GM18499 (cell line): Measurements from ENCODE around the gene KLHDC9.

Experiments
- ATAC-seq: cut with Tn5 transposase; IDR thresholded peaks from one replicate; pipeline ENCODE4 v1.9.1; 2021; ENCODE audit warnings: moderate number of reproducible peaks; ENCODE audit not compliant: insufficient read depth, unreplicated experiment

KLHDC9 gene

DNA sequence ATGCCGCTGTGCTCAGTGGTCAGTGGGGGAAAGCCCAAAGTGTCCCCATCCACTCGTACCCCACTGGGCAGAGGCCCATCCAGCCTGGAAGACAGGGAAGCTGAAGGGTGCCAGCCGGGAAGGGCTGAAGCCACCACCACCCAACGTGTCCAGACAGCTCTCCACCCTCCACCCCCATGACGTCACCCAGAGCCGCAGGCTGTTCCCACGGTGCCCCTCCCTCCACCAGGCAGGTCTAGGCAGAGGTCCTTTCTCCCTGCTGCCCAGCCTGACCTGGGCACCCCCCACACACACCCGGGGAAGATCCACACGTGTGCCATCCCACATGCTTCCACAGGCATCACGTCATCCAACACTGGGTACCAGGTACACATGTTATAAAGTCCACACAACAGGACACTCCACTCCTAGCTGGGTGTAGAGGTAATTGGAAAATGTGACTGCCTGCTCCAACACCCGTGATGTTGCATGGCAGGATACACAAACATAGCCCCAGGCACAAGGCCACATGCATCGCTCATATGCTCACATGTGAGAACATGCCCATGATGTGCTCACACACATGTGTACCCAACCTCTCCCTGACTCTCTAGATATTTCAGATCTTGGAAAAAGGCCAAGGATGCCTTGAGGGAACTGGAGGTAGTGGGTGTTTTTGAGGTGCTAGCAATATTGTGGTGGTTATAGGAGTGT is 23.3 kb upstream of the KLHDC9 start:
- no peak for ATAC-seq

DNA sequence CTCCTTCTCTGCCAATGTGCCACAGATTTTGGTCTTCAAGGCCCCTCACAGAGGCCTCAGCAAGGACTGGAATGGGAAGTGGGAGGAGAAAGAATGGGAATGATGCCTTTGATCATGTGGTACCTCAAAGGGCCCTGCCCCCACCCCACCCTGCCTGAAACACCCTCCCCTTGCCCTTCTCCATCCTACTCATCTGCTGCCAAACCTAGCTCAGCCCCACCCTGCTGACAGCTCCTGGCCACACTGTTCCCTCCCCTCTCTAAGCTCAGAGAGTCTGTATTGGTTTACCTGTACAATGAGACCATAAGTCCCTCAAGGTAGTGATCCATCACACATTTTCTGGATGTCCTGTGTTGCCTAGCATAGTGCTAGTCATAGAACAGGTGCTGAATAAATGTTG is 21.8 kb upstream of the KLHDC9 start:
- no peak for ATAC-seq

DNA sequence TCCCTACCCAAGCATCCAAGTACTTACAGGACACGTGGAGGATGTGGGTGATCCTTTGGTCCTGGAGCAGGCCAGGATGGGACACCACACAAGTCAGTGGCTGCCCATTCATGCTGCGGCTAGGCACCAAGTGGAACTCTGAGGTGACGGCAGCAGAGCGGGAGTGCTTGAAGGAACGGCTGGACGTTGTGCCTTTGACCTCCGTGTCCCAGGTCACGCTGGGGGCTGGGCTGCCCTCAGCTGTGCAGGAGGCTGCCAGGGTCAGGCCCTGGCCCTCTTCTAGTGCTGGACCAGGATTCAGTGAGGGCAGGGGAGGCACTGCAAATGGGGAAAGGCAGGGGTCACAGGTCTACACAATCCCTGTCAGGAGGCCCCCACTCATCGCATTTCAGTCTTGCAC is 20.7 kb upstream of the KLHDC9 start:
- no peak for ATAC-seq

DNA sequence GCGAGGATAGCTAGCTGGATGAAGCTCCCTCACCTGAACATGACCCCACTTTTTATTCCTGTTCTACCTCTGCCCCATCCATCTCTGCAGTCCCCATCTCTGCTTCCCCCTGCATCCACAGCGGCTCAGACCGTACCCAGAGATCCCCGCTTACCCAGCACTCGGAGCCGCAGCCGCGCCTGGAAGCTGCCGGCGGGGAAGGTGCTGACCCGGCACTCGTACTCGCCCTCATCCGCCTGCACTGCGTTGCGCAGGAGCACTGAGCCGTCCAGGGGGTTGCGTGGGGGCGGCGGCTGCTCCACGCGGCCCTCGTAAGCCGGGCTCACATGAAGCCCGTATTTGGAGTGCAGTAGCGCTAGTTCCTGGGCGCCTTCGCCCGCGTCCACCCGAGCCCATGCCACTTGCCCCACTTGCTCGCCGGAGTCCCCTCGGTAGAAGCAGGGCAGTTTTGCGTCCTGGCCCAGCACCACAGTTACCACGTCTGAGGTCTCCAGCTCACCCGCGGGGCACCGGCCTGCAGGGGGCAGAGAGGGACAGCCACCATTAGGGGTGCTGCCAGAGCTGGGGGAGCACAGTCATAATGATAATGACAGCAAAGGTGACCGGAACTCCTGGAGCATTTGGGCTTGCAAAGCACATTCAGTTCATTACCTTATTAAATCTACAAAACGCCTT is 18.6 kb upstream of the KLHDC9 start:
- no peak for ATAC-seq

DNA sequence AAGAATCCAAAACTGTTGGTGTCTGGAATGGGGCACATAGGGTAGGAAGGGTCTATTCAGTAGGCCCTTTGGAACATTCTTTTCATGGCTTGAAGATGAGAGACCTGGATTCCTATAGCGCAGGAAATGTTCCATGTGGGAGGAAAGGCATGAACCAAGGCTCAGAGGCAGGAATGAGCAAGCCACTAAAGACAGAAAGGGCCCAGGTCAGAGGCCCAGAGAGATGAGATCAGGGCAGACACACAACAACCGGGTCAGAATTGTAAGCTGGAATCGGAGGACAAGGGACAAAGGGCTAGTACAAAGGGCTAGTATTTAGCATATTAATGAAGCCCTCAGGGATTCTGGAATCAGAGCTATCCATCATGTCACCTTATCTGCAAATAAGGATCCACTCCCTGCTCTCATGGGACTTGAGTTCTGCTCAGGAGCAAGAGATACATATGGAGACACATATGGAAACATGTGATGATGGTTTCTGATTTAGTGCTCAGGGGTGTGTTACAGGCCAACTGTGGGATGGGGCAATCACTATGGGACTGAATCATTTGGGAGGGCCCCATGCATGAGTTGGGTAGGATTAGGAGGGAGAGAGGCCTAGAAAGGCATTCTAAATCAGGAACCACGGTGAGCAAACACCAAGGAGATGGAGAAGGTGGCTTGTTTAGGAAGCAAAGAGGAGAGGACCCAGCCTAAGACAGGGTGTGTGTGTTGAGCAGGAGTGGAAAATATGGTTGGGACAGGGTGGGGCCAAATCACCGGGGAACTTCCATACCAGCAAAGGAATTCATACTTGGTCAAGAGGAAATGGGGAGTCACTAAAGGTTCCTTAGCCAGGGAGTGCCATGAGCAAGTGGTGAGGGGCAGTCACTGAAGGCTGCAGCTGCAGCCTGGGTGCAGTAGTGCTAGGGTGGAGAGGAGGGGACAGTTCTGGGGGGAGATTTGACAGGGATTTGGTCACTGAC is 17.4 kb upstream of the KLHDC9 start:
- ATAC-seq = no peak

DNA sequence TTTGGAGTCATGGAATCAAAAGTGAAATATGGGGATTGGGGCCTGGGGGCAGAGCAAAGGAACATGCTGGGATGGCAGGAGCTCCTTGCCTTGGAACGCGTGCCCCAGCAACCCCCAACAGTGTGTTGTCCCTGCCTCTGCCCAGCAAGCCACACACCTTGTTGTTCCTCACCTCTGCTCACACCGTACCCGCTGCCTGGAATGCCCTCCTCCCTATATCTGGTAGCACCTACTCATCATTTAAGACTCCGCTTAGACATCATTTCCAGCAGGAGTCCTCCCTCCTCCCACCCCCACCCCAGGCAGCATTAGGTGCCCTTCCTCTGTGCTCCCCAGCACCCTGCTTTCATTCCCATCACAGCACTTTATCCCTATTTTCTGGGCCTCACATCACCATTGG is 16.6 kb upstream of the KLHDC9 start:
- ATAC-seq = no peak

DNA sequence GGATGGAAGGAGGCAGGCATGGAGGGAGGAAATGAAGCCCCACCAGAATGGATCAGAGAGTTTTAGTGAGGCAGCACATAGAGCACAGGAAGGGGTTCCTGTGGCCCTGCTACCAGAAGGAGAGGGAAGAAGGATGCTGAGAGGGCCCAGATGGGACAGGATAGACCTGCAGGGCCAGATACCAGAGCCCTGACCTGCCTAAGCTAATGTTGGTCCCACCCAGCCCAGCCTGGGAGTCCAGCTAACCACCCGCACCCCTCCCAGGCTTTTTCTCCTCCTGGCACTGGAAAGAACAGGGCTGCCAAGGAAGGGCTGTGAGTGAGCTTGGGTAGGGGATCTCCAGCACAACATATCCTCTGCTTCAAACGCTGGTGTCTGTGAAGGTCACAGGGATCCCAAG is 15.7 kb upstream of the KLHDC9 start:
- no peak for ATAC-seq

DNA sequence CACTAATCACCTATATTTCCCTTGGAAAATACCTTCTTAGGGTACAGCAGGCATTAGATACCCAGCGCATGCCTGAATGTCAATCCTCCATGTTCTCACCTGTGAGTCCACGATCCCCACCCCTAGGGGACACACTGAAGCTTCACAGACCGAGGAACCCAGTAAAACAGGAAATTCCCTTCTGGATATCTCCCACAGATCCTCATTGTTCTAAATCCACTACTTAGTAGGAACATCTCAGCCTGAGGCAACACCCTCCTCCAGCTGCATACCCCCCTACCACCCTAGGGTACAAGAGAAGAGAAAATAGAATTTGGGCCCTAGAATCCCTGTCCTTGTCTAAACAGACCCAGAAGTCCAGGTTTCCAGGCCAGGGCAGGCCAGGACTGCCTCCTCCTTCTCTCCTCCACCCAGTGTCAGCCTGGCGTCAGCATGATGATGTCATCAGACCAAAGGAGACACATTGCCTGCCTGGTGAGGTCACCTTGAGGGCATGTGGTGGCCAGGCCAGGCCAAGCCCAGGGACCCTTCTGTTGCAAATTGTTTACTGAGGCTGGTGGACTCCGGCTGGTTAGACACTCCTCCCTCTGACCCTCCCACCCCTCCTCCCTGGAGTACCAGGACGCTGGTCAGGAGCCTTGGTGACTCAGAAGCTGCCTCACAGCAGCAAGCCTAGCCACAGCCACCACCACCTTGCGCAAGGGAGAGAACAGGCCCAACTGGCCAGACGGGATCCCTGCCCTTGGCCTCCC is 15.0 kb upstream of the KLHDC9 start:
- ATAC-seq = no peak

DNA sequence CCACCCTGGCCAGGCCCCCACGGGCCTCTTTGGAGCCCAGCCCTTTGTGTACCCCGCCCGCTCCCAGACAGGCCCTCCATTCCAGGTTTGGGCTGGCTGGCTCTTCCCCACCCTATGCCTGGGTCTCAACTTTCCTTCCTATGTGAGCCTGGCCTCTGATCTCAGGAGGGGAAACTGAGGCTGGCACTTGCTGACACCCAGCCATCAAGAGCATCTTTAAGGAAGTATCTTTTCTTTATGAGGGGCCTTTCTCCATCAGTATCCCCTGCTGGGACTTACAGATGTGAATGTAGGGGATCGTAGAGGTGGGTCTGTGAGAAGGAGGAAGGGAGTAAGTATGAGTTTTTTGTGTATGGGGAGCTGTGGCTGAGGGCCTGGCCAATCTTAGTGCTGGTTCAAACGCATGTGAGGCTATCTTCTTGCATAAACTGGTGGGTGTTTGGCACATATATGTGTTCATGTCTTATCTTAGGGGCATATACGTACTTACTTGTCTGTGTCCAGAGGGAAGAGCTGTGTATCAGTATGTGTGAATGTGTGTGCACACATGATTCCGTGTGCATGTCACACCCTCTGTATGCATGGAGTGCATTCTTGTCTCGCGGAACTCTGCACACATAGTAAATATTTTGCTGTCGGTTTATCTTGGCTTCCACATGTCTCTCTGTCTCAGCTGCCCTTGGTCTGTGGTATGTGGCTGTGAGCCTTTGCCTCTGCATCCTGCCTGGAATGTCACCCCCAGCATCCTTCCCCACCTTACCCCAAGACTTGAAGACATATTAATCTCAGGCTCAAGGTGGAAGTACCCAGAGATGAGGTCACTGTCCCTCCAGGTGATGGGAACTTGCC is 14.2 kb upstream of the KLHDC9 start:
- ATAC-seq = no peak

DNA sequence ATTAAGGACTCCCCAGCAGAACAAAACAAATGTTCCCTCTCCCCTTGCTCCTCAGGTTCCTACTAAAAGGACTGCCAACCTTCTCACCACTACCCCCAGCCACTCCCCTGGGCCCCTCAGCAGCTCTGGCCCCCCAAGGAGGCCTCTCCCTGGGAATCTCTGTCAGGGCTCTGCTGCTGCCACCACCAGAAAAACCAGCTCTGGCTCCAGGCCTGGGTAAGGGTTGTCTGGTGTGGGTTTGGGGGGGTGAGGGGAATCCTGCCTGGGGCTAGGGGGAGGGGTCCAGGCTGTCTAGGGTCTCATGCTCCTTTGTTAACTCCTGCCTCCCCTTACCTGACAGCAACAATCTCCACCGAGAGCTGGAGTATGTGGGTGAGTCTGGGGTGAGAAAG is 13.6 kb upstream of the KLHDC9 start:
- no peak for ATAC-seq

DNA sequence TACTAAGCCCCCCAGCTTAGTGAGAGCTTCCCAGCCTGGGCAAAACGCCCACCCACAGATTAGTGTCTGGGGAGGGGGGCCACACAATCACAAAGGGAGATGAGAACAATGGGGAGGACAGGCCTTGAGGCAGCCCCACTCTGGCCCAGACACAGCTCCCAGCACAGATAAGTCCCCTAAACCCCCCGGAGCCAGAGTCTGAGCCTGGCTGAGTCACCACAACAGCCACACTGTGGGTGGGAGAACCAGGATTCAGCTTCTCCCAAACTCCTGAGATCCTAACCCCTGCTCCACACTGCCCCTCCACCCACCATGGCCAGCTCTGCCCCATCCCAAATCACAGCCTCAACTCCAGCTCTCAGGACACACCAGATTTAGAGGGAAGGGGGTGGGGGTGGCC is 13.0 kb upstream of the KLHDC9 start:
- ATAC-seq = no peak

DNA sequence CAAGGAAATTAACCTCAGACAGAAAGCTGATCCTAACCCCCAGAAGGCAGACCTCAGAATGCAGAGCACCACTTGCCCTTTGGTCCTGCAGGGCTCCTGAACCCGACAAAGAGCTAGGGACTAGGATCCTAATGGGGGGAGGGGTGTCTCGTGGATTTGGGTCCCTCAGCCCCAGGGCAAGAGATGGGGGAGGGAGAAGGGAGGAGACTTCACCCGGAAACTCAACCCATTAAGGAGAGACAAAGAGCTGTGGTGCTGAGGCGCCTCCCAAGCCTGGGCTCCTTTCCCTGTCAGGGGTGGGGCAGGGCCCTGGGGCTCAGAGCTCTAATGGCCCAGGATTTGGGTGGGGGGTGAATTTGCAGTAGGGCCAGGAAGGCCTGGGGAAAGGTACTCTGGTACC is 11.7 kb upstream of the KLHDC9 start:
- no peak for ATAC-seq

DNA sequence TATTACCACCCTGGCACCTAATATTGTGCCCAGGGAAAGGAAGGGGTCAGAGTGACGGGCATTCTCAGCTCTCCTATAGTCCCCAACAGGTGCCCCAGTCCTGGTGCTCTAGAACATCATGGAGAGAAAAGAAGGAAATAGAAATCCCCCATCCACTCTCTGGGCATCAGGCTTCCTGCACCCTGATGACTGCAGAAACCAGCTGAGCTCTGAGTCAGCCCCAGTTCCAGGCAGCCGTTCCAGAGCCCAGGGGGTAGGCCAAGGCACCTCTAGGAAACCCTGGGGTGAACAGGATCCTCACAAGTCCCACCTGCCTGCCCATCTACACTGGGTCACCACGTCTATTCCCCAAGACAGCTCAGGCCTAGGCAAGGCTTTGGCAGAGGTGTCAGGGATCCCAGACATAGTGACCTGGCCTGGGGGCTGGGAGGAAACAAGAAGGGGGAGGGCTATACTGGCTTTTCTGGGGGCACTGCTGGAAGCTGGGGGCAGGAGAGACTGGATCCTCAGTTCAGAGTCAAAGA is 9.5 kb upstream of the KLHDC9 start:
- no peak for ATAC-seq

DNA sequence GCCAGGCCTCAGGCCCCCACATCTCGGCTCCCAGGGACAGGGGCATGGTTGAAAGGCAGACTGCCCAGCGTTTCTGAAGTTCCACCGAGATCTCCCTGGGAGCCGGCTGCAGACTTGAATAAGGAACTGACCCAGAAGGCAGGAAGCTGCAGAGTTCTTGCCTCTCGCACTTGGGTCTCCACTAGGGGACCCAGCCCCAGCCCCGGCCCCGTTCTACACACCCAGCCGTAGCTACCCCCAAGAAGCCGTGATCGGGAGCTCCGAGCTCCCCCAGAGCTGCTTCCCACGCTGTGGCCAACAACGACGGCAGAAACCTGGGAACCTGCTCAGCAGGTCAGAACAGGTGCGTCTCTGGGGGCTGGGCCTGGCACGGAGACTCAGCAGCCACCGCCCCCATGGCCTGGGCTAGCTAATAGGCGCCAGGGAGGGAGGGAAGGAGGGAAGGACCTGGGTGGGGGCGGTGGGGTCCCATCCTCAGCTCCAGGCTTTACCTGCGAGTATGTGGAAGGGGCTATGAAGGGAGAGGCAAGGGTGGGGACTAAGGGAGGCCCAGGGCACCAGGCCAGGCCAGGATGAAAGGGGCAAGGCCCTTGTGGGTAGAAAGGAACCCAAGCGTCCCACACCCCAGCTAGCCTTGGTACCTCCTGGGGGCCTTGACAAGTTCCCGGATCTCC is 8.8 kb upstream of the KLHDC9 start, which contains the start of gene NECTIN4:
Gene NECTIN4, minus strand, starts transcription at position 308 of the 674 bp plus-strand sequence. Its CDS starts 262 bp downstream, at position 46.
- ATAC-seq = no peak

DNA sequence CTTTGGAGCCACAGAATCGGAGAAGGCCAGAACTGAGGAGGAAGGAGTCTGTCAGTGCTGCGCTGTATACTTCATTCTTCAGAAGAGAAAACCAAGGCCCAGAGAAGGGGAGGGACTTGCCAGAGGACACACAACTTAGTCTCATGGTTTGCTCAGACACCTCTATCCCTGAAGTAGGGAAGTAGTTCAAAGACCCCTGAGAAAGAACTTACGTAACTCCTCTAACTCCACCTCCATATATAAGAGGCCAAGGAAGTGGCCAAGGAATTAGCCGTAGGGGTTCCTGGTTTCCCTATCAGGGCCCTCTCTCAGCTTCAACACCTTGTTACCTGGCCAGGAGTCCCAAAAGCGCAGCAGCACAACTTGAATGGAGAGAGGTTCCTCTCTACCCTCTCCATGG is 8.2 kb upstream of the KLHDC9 start:
- no peak for ATAC-seq

DNA sequence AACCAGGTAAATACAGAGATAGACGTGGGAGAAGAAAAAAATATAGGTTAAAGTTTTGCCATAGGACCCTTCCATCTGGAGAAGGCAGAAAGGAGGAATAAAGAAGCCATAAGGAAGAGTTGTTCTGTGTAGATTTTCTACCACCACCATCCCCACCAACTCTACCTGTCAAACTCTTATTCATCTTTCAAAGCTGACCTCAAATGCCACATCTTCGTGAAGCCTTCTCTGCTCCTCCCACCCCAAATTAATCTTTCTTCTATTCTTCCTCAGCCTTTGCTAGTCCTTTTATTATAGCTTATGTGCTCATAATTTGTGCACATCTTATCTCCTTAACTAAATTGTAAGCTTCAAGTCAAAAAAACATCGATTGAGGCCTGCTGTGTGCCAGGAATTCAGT is 7.5 kb upstream of the KLHDC9 start:
- ATAC-seq = no peak

DNA sequence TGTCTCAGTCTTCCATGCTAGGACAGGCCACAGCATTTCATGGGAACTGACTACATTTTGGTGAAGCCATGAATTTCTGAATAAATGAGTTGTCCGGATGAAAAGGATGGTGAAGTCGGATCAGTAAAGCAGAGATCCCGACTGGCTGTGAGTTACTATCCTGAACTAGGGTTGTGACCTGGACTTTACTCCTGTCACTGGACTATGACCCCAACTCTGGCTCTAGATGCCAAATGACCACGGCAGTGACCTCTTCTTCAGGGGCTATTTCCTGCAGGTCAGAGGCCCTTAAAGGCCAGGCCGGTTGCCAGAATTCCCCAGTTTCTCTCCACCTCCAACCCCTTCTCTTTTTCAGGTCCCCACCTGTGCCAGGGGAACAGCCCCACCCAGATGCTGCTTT is 7.1 kb upstream of the KLHDC9 start:
- ATAC-seq = no peak

DNA sequence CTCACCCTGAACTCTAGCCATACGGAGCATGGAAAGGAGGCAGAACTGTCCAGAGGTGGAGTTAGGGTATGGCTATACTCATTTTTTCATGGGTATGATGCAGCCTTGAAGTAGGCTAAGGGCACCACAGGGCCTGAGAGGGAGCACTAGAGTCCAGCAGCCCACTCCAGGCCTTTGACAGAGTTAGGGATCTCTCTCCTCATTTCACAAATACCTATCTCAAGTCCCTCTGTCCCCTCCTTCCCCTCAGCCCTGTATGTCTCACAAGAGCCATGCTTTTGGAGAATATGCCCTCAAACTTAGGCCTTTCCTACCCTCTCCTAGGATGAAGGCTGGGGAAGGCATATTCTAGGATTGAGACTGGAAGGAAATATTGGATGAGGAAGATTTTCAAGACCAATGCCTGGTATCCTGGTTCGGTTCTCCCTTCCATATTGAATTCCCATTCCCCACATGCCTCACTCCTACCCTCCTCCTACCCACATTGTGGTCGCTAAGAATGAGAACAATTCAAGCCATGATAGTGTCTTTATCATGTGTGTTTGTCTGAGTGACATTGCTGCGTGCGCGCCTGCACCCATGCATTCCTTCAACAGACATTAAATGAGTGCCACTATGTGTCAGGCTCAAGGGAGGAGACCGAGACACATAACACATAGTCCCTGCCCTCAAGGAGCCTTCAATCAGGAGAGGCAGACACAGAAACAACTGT is 6.2 kb upstream of the KLHDC9 start:
- ATAC-seq = no peak
